Neural crest cell (in vitro differentiated cells): Measurements from ENCODE around the gene CRACDL. TPM values are rescaled to one million over a fixed set of nuclear protein-coding genes. Genes with fewer than 3 reads are reported as not detected.

Experiments used
- DNase-seq: peaks from one replicate; pipeline ENCODE4 v3.0.0; 2021; ENCODE audit warnings: low read depth, mixed read lengths, low spot score
- H3K27ac Mint-ChIP-seq: one replicate; pipeline ENCODE4 v1.8.0; 2021; ENCODE audit warnings: mild to moderate bottlenecking, mixed read lengths; ENCODE audit not compliant: unreplicated experiment
- H3K27me3 Mint-ChIP-seq: 2 replicates; pipeline ENCODE4 v1.8.0; 2021; ENCODE audit warnings: low read depth, mild to moderate bottlenecking, mixed read lengths
- H3K36me3 Mint-ChIP-seq: 2 replicates; pipeline ENCODE4 v1.8.0; 2021; ENCODE audit warnings: low read depth, mild to moderate bottlenecking, mixed read lengths
- H3K4me1 Mint-ChIP-seq: 2 replicates; pipeline ENCODE4 v1.8.0; 2021; ENCODE audit warnings: mixed read lengths
- H3K4me3 Mint-ChIP-seq: one replicate; pipeline ENCODE4 v1.8.0; 2021; ENCODE audit warnings: mild to moderate bottlenecking, mixed read lengths
- H3K9me3 Mint-ChIP-seq: 2 replicates; pipeline ENCODE4 v1.8.0; 2021; ENCODE audit warnings: mixed read lengths
- total RNA-seq: library from RNA; stranded (reverse); gene quantifications from 2 replicates; pipeline ENCODE4 v1.2.1, GENCODE V29; 2021
- TF ChIP-seq, protein P1 (sequence below): fragments of 200-600 bp; sonication (generic); conservative IDR thresholded peaks from 2 replicates; pipeline ENCODE4 v1.5.0; 2021; ENCODE audit warnings: antibody characterized with exemption, mild to moderate bottlenecking

Gene CRACDL
- total RNA-seq, 1 donor from 2014 or later = 0.37 TPM

DNA sequence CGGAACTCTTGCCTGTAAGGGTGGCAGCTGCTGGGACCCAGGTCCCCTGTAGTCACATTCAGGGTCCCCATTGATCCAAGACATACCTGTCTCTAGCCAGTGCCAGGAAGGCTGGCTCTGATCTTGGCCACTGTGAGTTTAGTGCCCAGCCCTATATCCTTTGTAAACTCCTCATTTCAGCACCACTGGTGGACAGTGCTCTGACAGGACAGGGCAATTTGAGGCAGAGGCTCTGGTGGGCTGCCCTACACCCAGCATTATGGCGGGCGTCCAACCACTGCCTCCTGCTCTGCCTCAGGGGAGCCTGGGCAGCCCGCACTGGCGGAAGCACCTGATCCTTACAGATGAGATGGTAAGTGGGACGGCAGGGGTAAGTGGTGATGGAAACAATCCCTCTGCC lies 149.8 kb downstream of the CRACDL start:
- Mint-ChIP-seq H3K9me3 (peaks cover 8% of the 10 kb centered on the region), H3K27me3 (peaks cover 3% of the 10 kb centered on the region), H3K27ac (no peak overlapping the region), H3K4me3 (no peak overlapping the region), H3K4me1 (peaks cover 9% of the 10 kb centered on the region), H3K36me3 (peaks cover 5% of the 10 kb centered on the region)
- DNase-seq = no peak
- TF ChIP-seq, protein P1, sequence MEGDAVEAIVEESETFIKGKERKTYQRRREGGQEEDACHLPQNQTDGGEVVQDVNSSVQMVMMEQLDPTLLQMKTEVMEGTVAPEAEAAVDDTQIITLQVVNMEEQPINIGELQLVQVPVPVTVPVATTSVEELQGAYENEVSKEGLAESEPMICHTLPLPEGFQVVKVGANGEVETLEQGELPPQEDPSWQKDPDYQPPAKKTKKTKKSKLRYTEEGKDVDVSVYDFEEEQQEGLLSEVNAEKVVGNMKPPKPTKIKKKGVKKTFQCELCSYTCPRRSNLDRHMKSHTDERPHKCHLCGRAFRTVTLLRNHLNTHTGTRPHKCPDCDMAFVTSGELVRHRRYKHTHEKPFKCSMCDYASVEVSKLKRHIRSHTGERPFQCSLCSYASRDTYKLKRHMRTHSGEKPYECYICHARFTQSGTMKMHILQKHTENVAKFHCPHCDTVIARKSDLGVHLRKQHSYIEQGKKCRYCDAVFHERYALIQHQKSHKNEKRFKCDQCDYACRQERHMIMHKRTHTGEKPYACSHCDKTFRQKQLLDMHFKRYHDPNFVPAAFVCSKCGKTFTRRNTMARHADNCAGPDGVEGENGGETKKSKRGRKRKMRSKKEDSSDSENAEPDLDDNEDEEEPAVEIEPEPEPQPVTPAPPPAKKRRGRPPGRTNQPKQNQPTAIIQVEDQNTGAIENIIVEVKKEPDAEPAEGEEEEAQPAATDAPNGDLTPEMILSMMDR = no peak

DNA sequence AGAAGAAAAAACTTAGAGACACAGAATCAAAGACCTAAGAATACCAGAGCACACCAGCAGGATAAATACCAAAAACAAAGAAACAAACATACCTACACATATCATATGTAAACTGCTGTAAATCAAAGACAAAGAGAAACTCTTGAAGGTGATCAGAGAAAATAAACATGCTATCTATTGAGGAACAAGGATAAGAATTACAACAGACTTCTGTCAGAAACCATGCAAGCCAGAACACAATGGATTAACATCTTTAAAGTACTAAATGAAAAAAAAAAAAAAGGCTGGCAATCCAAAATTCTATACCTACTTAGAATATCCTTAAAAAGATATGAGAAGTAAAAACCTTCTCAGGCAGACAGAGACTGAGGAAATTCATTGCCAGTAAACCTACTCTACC lies 153.5 kb downstream of the CRACDL start:
- H3K4me1 Mint-ChIP-seq = peaks cover 8% of the 10 kb centered on the region
- DNase-seq = no peak
- H3K36me3 Mint-ChIP-seq = peaks cover 5% of the 10 kb centered on the region
- H3K27ac Mint-ChIP-seq = no peak overlapping the region
- no peak overlapping the region for H3K4me3 Mint-ChIP-seq
- H3K9me3 Mint-ChIP-seq = peaks cover 8% of the 10 kb centered on the region
- TF ChIP-seq, protein P1 = no peak
- no peaks in the 10 kb centered on the region for H3K27me3 Mint-ChIP-seq

DNA sequence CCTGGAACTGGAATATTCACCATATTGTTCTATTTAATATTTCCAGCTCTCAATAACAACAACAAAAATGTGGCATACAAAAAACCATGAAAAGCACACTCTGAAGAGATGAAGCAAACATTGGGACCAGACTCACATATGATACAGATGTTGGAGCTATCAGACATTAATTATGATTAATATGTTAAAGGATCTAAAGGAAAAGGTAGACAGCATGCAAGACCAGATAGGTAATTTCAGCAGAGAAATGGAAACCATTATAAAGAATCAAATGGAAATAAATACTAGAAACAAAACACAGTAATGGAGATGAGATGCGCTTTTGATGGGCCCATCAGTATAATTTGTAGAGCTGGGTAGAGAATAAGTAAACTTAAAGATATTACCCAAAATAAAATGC lies 154.2 kb downstream of the CRACDL start:
- H3K36me3 Mint-ChIP-seq = peaks cover 5% of the 10 kb centered on the region
- TF ChIP-seq, protein P1 = no peak
- no peaks in the 10 kb centered on the region for H3K27me3 Mint-ChIP-seq
- H3K9me3 Mint-ChIP-seq = peaks cover 8% of the 10 kb centered on the region
- no peak overlapping the region for H3K4me3 Mint-ChIP-seq
- no peak overlapping the region for H3K27ac Mint-ChIP-seq
- peaks cover under 1% of the 10 kb centered on the region for H3K4me1 Mint-ChIP-seq
- no peak for DNase-seq

DNA sequence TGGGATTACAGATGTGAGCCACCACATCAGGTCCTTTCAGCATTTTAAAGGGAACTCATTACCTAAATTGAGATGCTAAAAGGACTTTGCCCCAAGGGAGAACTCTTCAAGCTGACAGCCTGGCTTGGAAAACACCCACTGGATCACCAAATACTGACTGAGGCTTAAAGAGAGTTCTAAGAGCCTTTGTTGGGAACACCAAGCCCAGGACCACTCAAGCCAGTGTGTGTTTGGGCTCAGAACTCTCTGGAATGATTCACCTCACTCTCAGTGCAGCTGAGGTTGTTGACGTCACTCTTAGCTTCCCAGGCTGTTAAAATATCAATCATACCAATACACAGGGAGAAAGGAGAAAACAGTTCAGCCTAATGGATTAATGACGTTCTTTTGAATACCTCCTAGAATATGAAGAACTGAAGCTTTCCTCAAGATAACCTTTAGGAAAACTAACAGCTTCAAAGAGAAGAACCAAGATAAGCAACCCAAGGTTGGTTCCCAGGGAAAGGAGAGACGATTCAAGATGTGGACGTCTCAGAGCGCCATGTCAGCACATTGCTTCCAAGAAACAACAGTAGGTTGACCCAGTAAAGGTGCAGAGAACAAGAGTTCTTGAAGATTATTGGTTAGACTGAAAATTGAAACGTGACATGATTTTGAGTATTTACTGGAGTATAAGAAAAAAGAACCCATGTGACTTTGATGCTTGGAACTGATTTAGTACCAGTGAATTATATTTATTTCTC lies 157.1 kb downstream of the CRACDL start:
- peaks cover 5% of the 10 kb centered on the region for H3K36me3 Mint-ChIP-seq
- no peak overlapping the region for H3K4me3 Mint-ChIP-seq
- no peak for DNase-seq
- no peaks in the 10 kb centered on the region for H3K27me3 Mint-ChIP-seq
- H3K9me3 Mint-ChIP-seq = peaks cover 8% of the 10 kb centered on the region
- no peak overlapping the region for H3K27ac Mint-ChIP-seq
- H3K4me1 Mint-ChIP-seq = no peaks in the 10 kb centered on the region
- TF ChIP-seq, protein P1 = no peak

DNA sequence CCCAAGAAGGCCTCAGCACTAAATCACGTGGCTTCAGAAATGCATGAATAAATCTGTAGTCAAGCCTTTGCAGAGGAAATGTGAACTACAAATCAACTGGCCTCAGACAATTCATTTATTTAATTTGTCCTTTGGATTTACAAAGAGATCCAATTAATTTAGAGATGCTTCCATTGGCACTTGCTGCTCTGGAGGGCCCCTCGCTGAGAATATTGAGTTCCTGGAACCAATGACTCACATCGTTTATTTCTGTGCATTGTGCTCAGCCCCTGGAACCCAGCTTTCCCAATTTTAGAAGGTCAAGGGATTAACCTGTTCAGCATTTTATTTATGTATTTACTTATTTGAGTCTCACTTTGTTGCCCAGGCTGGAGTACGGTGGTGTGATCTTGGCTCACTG lies 157.9 kb downstream of the CRACDL start:
- Mint-ChIP-seq H3K36me3 (peaks cover 5% of the 10 kb centered on the region), H3K27ac (no peak overlapping the region), H3K4me1 (no peaks in the 10 kb centered on the region), H3K4me3 (no peak overlapping the region), H3K27me3 (no peaks in the 10 kb centered on the region), H3K9me3 (peaks cover 8% of the 10 kb centered on the region)
- no peak for DNase-seq
- TF ChIP-seq, protein P1 = no peak
